ENCODE measurements around the gene AATK. TPM values are rescaled to one million over a fixed set of nuclear protein-coding genes. Genes with fewer than 3 reads are reported as not detected.

AATK gene
- polyA plus RNA-seq, 2 of the 4 experiments (the other 2 are of a cell fraction) = 0.26 to 0.37 TPM

- CTCF ChIA-PET = no interaction called here
- H3K4me2 ChIP-seq = no peak overlapping the region
- WGBS (ENCODE audit: missing lambda C conversion rate) = 70% methylated on average over 15 of the region's 15 CpGs
- FAIRE-seq (no peak), ATAC-seq (no peak), DNase-seq (ENCODE audit: low read depth in 1 of 2, low spot score in 1 of 2) (no peak)
- H3K9me3 ChIP-seq = no peaks in the 10 kb centered on the region
- no peak overlapping the region for H3K4me3 ChIP-seq
- TF ChIP-seq CEBPB (IDR thresholded peaks at IDR 0.05) (no peak), RCOR1 (IDR thresholded peaks at IDR 0.05; ENCODE audit: low read depth, low read length) (no peak), HOXB5 (CRISPR knock-in tag; IDR thresholded peaks at IDR 0.05) (no peak), TFCP2L1 (CRISPR knock-in tag; IDR thresholded peaks at IDR 0.05) (no peak), ZSCAN20 (CRISPR knock-in tag; IDR thresholded peaks at IDR 0.05) (no peak), NFE2L2 (conservative IDR thresholded peaks at IDR 0.05; ENCODE audit: low read length) (no peak), RFX5 (IDR thresholded peaks at IDR 0.05) (no peak)
- TF ChIP-seq, protein P1, sequence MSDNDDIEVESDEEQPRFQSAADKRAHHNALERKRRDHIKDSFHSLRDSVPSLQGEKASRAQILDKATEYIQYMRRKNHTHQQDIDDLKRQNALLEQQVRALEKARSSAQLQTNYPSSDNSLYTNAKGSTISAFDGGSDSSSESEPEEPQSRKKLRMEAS (IDR thresholded peaks at IDR 0.05) = no peak
- POLR2A ChIA-PET = no interaction called here
- H3K27ac ChIP-seq = no peak overlapping the region
- peaks cover 9% of the 10 kb centered on the region for H3K4me1 ChIP-seq
Observed at GRCh38 chr17:81138083-81138482, 27.9 kb downstream of the AATK start.

GRCh38 chr17:81137248-81137647 lies 28.8 kb downstream of the AATK start:
- no peaks in the 10 kb centered on the region for H3K9me3 ChIP-seq
- H3K27ac ChIP-seq = no peak overlapping the region
- TF ChIP-seq ZC3H11A (IDR thresholded peaks at IDR 0.05) = no peak
- TF ChIP-seq CHD4 (IDR thresholded peaks at IDR 0.05; ENCODE audit: borderline replicate concordance) = no peak
- TF ChIP-seq NFE2L2 (conservative IDR thresholded peaks at IDR 0.05; ENCODE audit: low read length) = no peak
- no peak for TF ChIP-seq POLR2AphosphoS2 (conservative IDR thresholded peaks at IDR 0.05; ENCODE audit: low read length)
- TF ChIP-seq, protein P1 (IDR thresholded peaks at IDR 0.05) = no peak
- TF ChIP-seq FOXS1 (CRISPR knock-in tag; IDR thresholded peaks at IDR 0.05) = no peak
- no peak for TF ChIP-seq KDM5A (IDR thresholded peaks at IDR 0.05)
- no peak for TF ChIP-seq CEBPB (IDR thresholded peaks at IDR 0.05)
- TF ChIP-seq NR3C1 (IDR thresholded peaks at IDR 0.05) = no peak
- TF ChIP-seq JUNB (IDR thresholded peaks at IDR 0.05) = no peak
- TF ChIP-seq GATA3 (IDR thresholded peaks at IDR 0.05; ENCODE audit: borderline replicate concordance) = no peak
- no peak for TF ChIP-seq EHF (CRISPR knock-in tag; IDR thresholded peaks at IDR 0.05)
- DNase-seq (ENCODE audit: low read depth in 1 of 2, low spot score in 1 of 2) = no peak
- WGBS (ENCODE audit: missing lambda C conversion rate) = 76% methylated on average over 13 of the region's 13 CpGs
- FAIRE-seq = no peak
- ChIA-PET POLR2A (no interaction called here), CTCF (interaction anchor here (1.6 to 2.3 kb wide), 2 partner anchors 17 to 64 kb away, joined by 4 to 6 read pairs; no protein-coding TSS in a partner anchor)
- ATAC-seq = no peak
- H3K4me3 ChIP-seq = no peak overlapping the region
- H3K4me2 ChIP-seq = no peak overlapping the region
- H3K4me1 ChIP-seq = peaks cover 1% of the 10 kb centered on the region; the same call in 1 of the 3 replicates

DNA sequence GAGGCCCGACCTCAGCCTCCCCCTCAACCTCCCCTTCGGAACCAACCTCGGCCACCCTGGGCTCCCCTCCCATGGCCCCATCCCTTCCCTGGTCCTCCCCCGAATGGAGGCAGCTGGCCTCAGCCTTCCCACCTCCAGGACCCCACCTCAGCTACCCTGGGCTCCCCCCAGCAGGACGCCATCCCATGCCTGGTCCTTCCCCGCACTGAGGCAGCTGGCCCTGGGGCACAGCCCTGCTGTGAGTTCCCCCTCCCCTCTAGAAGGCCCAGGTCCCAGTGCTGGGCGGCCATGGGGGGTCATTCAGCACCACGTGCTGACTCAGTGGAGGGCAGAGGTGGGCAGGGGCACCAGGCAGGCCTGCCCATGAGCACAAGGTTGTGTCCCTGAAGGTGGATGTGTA lies 29.7 kb downstream of the AATK start:
- ATAC-seq (no peak), FAIRE-seq (no peak), DNase-seq (ENCODE audit: low read depth in 1 of 2, low spot score in 1 of 2) (no peak)
- 51% methylated on average over 4 of the region's 8 CpGs for WGBS (ENCODE audit: missing lambda C conversion rate)
- ChIA-PET CTCF (interaction anchor here (0.9 to 2.5 kb wide), 4 partner anchors 18 to 64 kb away, joined by 3 to 7 read pairs (median 5); no protein-coding TSS in a partner anchor), POLR2A (no interaction called here)
- Histone ChIP-seq H3K27ac (no peak overlapping the region), H3K4me1 (no peaks in the 10 kb centered on the region), H3K4me2 (no peak overlapping the region), H3K4me3 (no peak overlapping the region), H3K9me3 (no peaks in the 10 kb centered on the region)
- TF ChIP-seq, protein P2, sequence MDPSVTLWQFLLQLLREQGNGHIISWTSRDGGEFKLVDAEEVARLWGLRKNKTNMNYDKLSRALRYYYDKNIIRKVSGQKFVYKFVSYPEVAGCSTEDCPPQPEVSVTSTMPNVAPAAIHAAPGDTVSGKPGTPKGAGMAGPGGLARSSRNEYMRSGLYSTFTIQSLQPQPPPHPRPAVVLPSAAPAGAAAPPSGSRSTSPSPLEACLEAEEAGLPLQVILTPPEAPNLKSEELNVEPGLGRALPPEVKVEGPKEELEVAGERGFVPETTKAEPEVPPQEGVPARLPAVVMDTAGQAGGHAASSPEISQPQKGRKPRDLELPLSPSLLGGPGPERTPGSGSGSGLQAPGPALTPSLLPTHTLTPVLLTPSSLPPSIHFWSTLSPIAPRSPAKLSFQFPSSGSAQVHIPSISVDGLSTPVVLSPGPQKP (IDR thresholded peaks at IDR 0.05; ENCODE audit: low read depth, low read length) = no peak
- TF ChIP-seq CEBPB (IDR thresholded peaks at IDR 0.05) (no peak), EHMT2 (IDR thresholded peaks at IDR 0.05; ENCODE audit: low read depth) (no peak), ZFP36 (IDR thresholded peaks at IDR 0.05; ENCODE audit: borderline replicate concordance, partially characterized antibody) (no peak), ZC3H11A (IDR thresholded peaks at IDR 0.05) (no peak), TFCP2L1 (CRISPR knock-in tag; IDR thresholded peaks at IDR 0.05) (no peak)
- TF ChIP-seq, protein P3, sequence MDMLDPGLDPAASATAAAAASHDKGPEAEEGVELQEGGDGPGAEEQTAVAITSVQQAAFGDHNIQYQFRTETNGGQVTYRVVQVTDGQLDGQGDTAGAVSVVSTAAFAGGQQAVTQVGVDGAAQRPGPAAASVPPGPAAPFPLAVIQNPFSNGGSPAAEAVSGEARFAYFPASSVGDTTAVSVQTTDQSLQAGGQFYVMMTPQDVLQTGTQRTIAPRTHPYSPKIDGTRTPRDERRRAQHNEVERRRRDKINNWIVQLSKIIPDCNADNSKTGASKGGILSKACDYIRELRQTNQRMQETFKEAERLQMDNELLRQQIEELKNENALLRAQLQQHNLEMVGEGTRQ (IDR thresholded peaks at IDR 0.05) = no peak

Data from A549 (cell line).